OCI-LY1 (cell line): Measurements from ENCODE around the gene PDK1.

Experiments
- EZH2 ChIP-seq: fragments of 200-600 bp; sonication (generic), shearing (Covaris generic); IDR thresholded peaks from 2 replicates; pipeline ENCODE4 v1.8.0; 2017; ENCODE audit warnings: borderline replicate concordance, mixed run types, mild to moderate bottlenecking, antibody characterized with exemption, low read length, moderate library complexity, mixed read lengths
- TF ChIP-seq, protein P1 (sequence below): fragments of 200-600 bp; sonication (generic), shearing (Covaris generic); IDR thresholded peaks from 2 replicates; pipeline ENCODE4 v1.5.1; 2017; ENCODE audit warnings: mild to moderate bottlenecking, antibody characterized with exemption, low read length, moderate library complexity, mixed read lengths

DNA sequence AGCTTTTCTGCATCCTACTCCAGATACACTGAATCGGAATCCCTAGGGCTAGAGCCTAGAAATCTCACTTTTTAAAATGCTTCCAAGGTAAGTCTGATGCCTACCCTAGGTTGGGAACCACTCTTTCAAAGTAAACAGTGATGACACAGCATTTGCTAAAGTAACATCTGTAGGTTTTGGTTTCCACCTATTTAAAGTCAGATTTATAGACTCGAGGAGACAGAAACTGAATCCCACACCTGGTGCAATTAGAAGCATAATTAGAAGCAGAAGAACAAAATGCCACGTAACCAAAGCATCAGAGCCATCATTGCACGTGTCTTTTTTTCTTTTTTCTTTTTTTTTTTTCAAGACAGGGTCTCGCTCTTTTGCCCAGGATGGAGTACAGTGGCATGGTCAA lies 40.9 kb downstream of the PDK1 start:
- TF ChIP-seq, protein P1, sequence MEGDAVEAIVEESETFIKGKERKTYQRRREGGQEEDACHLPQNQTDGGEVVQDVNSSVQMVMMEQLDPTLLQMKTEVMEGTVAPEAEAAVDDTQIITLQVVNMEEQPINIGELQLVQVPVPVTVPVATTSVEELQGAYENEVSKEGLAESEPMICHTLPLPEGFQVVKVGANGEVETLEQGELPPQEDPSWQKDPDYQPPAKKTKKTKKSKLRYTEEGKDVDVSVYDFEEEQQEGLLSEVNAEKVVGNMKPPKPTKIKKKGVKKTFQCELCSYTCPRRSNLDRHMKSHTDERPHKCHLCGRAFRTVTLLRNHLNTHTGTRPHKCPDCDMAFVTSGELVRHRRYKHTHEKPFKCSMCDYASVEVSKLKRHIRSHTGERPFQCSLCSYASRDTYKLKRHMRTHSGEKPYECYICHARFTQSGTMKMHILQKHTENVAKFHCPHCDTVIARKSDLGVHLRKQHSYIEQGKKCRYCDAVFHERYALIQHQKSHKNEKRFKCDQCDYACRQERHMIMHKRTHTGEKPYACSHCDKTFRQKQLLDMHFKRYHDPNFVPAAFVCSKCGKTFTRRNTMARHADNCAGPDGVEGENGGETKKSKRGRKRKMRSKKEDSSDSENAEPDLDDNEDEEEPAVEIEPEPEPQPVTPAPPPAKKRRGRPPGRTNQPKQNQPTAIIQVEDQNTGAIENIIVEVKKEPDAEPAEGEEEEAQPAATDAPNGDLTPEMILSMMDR = no peak
- TF ChIP-seq EZH2 = no peak
